K562 (cell line): ENCODE measurements around the gene MDM1. TPM values are rescaled to one million over a fixed set of nuclear protein-coding genes. Genes with fewer than 3 reads are reported as not detected.

Source experiments
- ARID4B ChIP-seq: sonication (generic); formaldehyde crosslinking; IDR thresholded peaks from 2 replicates; pipeline ENCODE4 v1.8.0; 2022; ENCODE audit warnings: mild to moderate bottlenecking, missing genetic modification reagents
- CAMTA2 ChIP-seq: fragments of 250-450 bp; sonication (Bioruptor Pico); conservative IDR thresholded peaks from 2 replicates; pipeline ENCODE4 v1.5.1; 2022
- GATAD2B ChIP-seq: fragments of 450-650 bp; IDR thresholded peaks from 2 replicates; pipeline ENCODE4 v1.6.1; 2017; ENCODE audit warnings: mild to moderate bottlenecking, borderline replicate concordance
- HIVEP1 ChIP-seq: fragments of 250-450 bp; sonication (Bioruptor Pico); IDR thresholded peaks from 2 replicates; pipeline ENCODE4 v1.4.0; 2020; ENCODE audit warnings: mild to moderate bottlenecking
- LEF1 ChIP-seq: fragments of 450-650 bp; IDR thresholded peaks from 2 replicates; pipeline ENCODE4 v1.6.1; 2016; ENCODE audit warnings: mild to moderate bottlenecking
- NFXL1 ChIP-seq: fragments of 450-650 bp; formaldehyde crosslinking; IDR thresholded peaks from 2 replicates; pipeline ENCODE4 v1.4.0; 2021; ENCODE audit warnings: mild to moderate bottlenecking
- PYGO2 ChIP-seq: fragments of 450-650 bp; IDR thresholded peaks from 2 replicates; pipeline ENCODE4 v1.6.1; 2016; ENCODE audit warnings: mild to moderate bottlenecking, missing genetic modification characterization, moderate library complexity, missing compliant biosample characterization
- SUPT5H ChIP-seq: fragments of 450-650 bp; IDR thresholded peaks from 2 replicates; pipeline ENCODE4 v1.6.1; 2016
- TBL1XR1 ChIP-seq, 2 experiments: IDR thresholded peaks; 2 replicates each; pipeline ENCODE4 v1.6.1; 2012; ENCODE audit warnings: improper control_type of control experiment in 2 of 2, low read length in 2 of 2, mild to moderate bottlenecking in 1 of 2
- ZC3H8 ChIP-seq: fragments of 450-650 bp; IDR thresholded peaks from 2 replicates; pipeline ENCODE4 v1.6.1; 2017
- ZFP91 ChIP-seq: sonication (generic); formaldehyde crosslinking; IDR thresholded peaks from 2 replicates; pipeline ENCODE4 v1.8.0; 2022; ENCODE audit warnings: mild to moderate bottlenecking, missing genetic modification reagents
- ZNF695 ChIP-seq: fragments of 450-650 bp; formaldehyde crosslinking; IDR thresholded peaks from 2 replicates; pipeline ENCODE4 v1.4.0; 2020; ENCODE audit warnings: mild to moderate bottlenecking, moderate library complexity
- polyA plus RNA-seq, 8 experiments: library from polyadenylated mRNA; depleted of rRNA in 4 of 8; stranded (reverse) in 5 of 8; unstranded in 3 of 8; fragments of >200 nt; fragmentation: Nextera tagmentation in 2 of 8; fragmentation: Illumina TruSeq in 1 of 8; extraction: Ambion mirVana in 2 of 8; extraction: Trizol in 1 of 8; gene quantifications; 2 replicates each; pipeline versions ENCODE4 v1.2.1 to v1.2.3, GENCODE V29; 2011 to 2014; ENCODE audit warnings: inconsistent platforms in 1 of 8, missing spikeins in 1 of 8
- total RNA-seq, 7 experiments: library from RNA; depleted of rRNA in 6 of 7; stranded (reverse); fragments of >200 nt in 6 of 7; fragmentation: Illumina TruSeq in 2 of 7; extraction: Trizol in 2 of 7; gene quantifications; 2 replicates each; pipeline versions ENCODE4 v1.2.1 to v1.2.3, GENCODE V29; 2011 to 2021; ENCODE audit warnings: low replicate concordance in 1 of 7
- TF ChIP-seq, protein P1 (sequence below), 2 experiments: fragments of 450-650 bp; formaldehyde crosslinking in 1 of 2; IDR thresholded peaks; 2 replicates each; pipeline versions ENCODE4 v1.4.0 to v1.6.1; 2014 to 2020; ENCODE audit warnings: mild to moderate bottlenecking in 2 of 2, borderline replicate concordance in 1 of 2, low read depth in 1 of 2

MDM1 gene
- total and polyA plus RNA-seq, 9 of the 15 experiments (the other 6 are each of a cell fraction or from before 2014, with no cell fraction given) = 7.5 to 16.8 (median 13.1) TPM

DNA sequence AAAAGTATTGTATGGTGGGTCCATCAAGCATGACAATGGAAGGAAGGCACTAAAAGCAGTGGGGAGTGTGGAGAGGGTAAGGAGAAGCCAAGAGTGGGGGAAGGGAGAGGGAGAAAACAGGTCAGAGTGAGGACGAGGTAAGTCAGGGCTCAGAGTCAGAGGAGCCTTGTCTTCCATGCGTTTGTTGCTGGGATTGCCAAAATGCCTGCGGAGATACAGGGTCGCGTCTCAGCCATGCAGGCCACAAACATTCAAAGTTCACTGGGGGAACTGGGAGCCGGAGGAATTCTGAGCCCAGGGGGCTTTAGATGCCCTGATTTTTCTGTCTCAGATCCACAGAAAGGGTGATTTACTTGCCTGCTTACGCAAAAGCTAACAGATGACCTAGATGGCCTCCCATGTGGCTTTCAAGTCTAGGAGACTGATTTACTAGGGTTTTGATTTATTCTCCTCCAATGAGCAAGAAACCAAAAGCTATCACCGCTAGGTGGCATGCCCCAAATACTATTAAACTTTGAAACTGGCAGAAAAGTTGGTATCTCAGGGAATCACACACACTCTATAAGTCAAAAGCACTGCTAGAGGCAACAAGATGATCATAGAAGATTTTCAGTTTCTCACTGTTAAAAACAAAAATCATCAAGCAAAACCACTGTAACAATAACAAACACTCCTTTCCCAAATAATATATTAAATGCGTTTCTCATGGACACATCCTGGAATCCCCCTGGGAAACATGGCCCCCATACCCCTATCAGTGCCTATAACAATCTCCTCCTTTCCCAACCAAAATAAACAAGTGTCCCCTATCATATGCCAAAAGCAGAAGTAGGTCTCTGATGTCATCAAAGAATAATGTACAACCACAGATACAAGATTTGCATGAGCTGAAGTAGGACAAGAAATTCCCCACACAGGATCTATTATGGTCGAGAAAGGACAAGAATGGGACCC lies 26.6 kb upstream of the MDM1 start (continued):
- TF ChIP-seq ARID4B (CRISPR knock-in tag) (no peak), NFXL1 (CRISPR knock-in tag) (no peak), TBL1XR1 (IDR thresholded peaks at IDR 0.05; ENCODE audit: low read length in 2 of 2) (no peak), CAMTA2 (CRISPR knock-in tag) (no peak), ZNF695 (CRISPR knock-in tag) (no peak), GATAD2B (no peak), ZFP91 (CRISPR knock-in tag) (no peak), HIVEP1 (CRISPR knock-in tag) (no peak), LEF1 (no peak), ZC3H8 (no peak), SUPT5H (no peak), PYGO2 (tag) (no peak)
- TF ChIP-seq, protein P1, sequence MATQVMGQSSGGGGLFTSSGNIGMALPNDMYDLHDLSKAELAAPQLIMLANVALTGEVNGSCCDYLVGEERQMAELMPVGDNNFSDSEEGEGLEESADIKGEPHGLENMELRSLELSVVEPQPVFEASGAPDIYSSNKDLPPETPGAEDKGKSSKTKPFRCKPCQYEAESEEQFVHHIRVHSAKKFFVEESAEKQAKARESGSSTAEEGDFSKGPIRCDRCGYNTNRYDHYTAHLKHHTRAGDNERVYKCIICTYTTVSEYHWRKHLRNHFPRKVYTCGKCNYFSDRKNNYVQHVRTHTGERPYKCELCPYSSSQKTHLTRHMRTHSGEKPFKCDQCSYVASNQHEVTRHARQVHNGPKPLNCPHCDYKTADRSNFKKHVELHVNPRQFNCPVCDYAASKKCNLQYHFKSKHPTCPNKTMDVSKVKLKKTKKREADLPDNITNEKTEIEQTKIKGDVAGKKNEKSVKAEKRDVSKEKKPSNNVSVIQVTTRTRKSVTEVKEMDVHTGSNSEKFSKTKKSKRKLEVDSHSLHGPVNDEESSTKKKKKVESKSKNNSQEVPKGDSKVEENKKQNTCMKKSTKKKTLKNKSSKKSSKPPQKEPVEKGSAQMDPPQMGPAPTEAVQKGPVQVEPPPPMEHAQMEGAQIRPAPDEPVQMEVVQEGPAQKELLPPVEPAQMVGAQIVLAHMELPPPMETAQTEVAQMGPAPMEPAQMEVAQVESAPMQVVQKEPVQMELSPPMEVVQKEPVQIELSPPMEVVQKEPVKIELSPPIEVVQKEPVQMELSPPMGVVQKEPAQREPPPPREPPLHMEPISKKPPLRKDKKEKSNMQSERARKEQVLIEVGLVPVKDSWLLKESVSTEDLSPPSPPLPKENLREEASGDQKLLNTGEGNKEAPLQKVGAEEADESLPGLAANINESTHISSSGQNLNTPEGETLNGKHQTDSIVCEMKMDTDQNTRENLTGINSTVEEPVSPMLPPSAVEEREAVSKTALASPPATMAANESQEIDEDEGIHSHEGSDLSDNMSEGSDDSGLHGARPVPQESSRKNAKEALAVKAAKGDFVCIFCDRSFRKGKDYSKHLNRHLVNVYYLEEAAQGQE (IDR thresholded peaks at IDR 0.05; ENCODE audit: borderline replicate concordance) = peak; percentile 62; the same call in 1 of the 2 replicates
- TF ChIP-seq, protein P1 (CRISPR knock-in tag; IDR thresholded peaks at IDR 0.05; ENCODE audit: low read depth) = no peak
